OCI-LY3 (cell line): Measurements from ENCODE around the gene MYG1.

Experiments
- H2AFZ ChIP-seq: fragments of 200-600, 300-600 bp; shearing (Covaris generic); 2 replicates; pipeline ENCODE4 v1.6.0; 2014; ENCODE audit warnings: antibody characterized with exemption, low read depth, low read length
- H3K27ac ChIP-seq: fragments of 200-600, 300-600 bp; sonication (generic); 2 replicates; pipeline ENCODE4 v1.5.1; 2014; ENCODE audit warnings: mild to moderate bottlenecking, low read length, moderate library complexity, mixed read lengths
- H3K27me3 ChIP-seq: fragments of 200-600, 300-600 bp; sonication (generic); 2 replicates; pipeline ENCODE4 v1.6.1; 2014; ENCODE audit warnings: low read depth, low read length, mixed read lengths
- H3K36me3 ChIP-seq: fragments of 200-600, 300-600 bp; sonication (generic); replicated peaks from 2 replicates; pipeline ENCODE3; 2014; ENCODE audit warnings: low read depth, low read length, mixed read lengths
- H3K4me1 ChIP-seq: fragments of 300-600, 200-600 bp; sonication (generic); 2 replicates; pipeline ENCODE4 v1.6.1; 2014; ENCODE audit warnings: low read length, mixed read lengths
- H3K4me2 ChIP-seq: fragments of 200-600, 300-600 bp; sonication (generic); 2 replicates; pipeline ENCODE4 v1.6.1; 2014; ENCODE audit warnings: low read length, mixed read lengths
- H3K4me3 ChIP-seq: fragments of 300-600, 200-600 bp; sonication (generic); 2 replicates; pipeline ENCODE4 v1.5.1; 2014; ENCODE audit warnings: antibody characterized with exemption, mild to moderate bottlenecking, low read length, moderate library complexity
- H3K79me2 ChIP-seq: fragments of 300-600, 200-600 bp; shearing (Covaris generic); 2 replicates; pipeline ENCODE4 v1.6.1; 2014; ENCODE audit warnings: mild to moderate bottlenecking, low read length, mixed read lengths
- H3K9ac ChIP-seq: fragments of 300-600, 200-600 bp; shearing (Covaris generic); 2 replicates; pipeline ENCODE4 v1.6.0; 2014; ENCODE audit warnings: mild to moderate bottlenecking, low read length, moderate library complexity
- H3K9me3 ChIP-seq: fragments of 200-600, 300-600 bp; shearing (Covaris generic); 2 replicates; pipeline ENCODE4 v1.6.1; 2014; ENCODE audit warnings: low read length, mixed read lengths; ENCODE audit not compliant: insufficient read depth
- H4K20me1 ChIP-seq: fragments of 200-600, 300-600 bp; sonication (generic); 2 replicates; pipeline ENCODE4 v1.6.1; 2016; ENCODE audit warnings: low read length, mixed read lengths; ENCODE audit not compliant: insufficient read depth
- CTCF ChIP-seq: fragments of 200-600, 300-600 bp; sonication (generic); IDR thresholded peaks from 2 replicates; pipeline ENCODE4 v1.5.1; 2014; ENCODE audit warnings: antibody characterized with exemption, low read length, low read depth
- EZH2phosphoT487 ChIP-seq: fragments of 200-600 bp; shearing (Covaris generic); IDR thresholded peaks from 2 replicates; pipeline ENCODE4 v1.6.1; 2018; ENCODE audit warnings: antibody characterized with exemption, mixed run types, low read depth

MYG1 gene

GRCh38 chr12:53288322-53288721 is 11.2 kb upstream of the MYG1 start:
- Histone ChIP-seq H3K9me3 (no peaks in the 10 kb centered on the region), H3K27me3 (no peaks in the 10 kb centered on the region), H3K4me2 (no peak overlapping the region), H3K79me2 (no peaks in the 10 kb centered on the region), H4K20me1 (no peaks in the 10 kb centered on the region), H3K4me3 (no peak overlapping the region), H3K9ac (no peak overlapping the region), H3K4me1 (no peaks in the 10 kb centered on the region), H2AFZ (no peak overlapping the region), H3K27ac (no peak overlapping the region), H3K36me3 (peaks cover 64% of the 10 kb centered on the region)
- TF ChIP-seq EZH2phosphoT487 (no peak), CTCF (no peak)

DNA sequence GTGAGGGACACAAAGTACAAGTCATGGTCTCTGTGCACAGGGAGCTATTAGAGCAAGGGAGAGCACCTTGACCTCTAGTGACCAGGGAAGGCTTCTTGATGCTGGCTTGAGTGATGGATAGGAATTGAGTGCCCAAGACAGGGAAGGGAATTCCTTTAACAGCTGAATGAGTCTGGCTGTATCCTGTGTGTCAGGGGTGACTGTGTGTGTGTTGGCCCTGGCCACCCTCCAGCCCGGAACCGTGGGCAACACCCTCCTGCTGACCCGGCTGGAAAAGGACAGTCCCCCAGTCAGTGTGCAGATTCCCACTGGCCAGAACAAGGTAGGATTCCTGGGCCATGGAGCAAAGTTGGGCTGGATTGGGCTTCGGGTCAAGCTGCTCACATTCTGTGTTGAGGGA is 9.6 kb upstream of the MYG1 start:
- H3K79me2 ChIP-seq = no peaks in the 10 kb centered on the region
- no peak overlapping the region for H3K27ac ChIP-seq
- TF ChIP-seq EZH2phosphoT487 = no peak
- TF ChIP-seq CTCF = no peak
- H3K27me3 ChIP-seq = no peaks in the 10 kb centered on the region
- H3K36me3 ChIP-seq = peaks cover 57% of the 10 kb centered on the region
- no peaks in the 10 kb centered on the region for H4K20me1 ChIP-seq
- no peak overlapping the region for H3K9ac ChIP-seq
- H3K4me3 ChIP-seq = no peak overlapping the region
- no peaks in the 10 kb centered on the region for H3K9me3 ChIP-seq
- no peak overlapping the region for H3K4me2 ChIP-seq
- peaks cover 2% of the 10 kb centered on the region for H3K4me1 ChIP-seq
- H2AFZ ChIP-seq = no peak overlapping the region

- no peaks in the 10 kb centered on the region for H4K20me1 ChIP-seq
- TF ChIP-seq CTCF (no peak), EZH2phosphoT487 (no peak)
- H3K4me1 ChIP-seq = peaks cover 5% of the 10 kb centered on the region
- H2AFZ ChIP-seq = no peak overlapping the region
- H3K9ac ChIP-seq = no peak overlapping the region
- no peak overlapping the region for H3K4me2 ChIP-seq
- peaks cover 4% of the 10 kb centered on the region for H3K79me2 ChIP-seq
- H3K27me3 ChIP-seq = no peaks in the 10 kb centered on the region
- H3K4me3 ChIP-seq = no peak overlapping the region
- H3K36me3 ChIP-seq = peaks cover 57% of the 10 kb centered on the region
- H3K27ac ChIP-seq = no peak overlapping the region
- no peaks in the 10 kb centered on the region for H3K9me3 ChIP-seq
Observed at GRCh38 chr12:53290661-53291060, 8.8 kb upstream of the MYG1 start.

DNA sequence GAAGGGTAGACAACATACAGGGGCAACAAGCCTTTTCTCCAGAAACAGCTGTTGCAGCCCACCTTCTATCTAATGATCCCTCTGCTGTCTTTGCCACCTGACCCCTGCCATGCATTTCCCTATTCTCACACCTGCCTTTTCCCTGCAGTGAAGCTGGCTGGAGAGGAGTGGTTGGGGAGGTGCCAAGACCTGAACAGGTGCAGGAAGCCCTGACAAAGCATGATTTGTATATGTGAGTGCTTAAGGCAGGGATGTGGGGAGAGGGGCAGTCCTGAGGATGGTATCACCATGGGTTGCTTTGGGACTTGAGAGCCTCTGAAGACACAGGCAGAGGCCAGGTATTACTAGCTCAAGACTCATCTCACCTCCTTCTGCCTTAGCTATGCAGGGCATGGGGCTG is 7.1 kb upstream of the MYG1 start:
- peaks cover 55% of the 10 kb centered on the region for H3K36me3 ChIP-seq

More for the DNA sequence above, 7.1 kb upstream of the MYG1 start:
- no peaks in the 10 kb centered on the region for H3K27me3 ChIP-seq
- H3K9me3 ChIP-seq = no peaks in the 10 kb centered on the region
- no peak overlapping the region for H3K4me3 ChIP-seq
- peaks cover 15% of the 10 kb centered on the region for H3K4me1 ChIP-seq
- no peak overlapping the region for H3K4me2 ChIP-seq
- H3K9ac ChIP-seq = no peak overlapping the region
- peaks cover 21% of the 10 kb centered on the region for H3K79me2 ChIP-seq
- no peaks in the 10 kb centered on the region for H4K20me1 ChIP-seq
- no peak overlapping the region for H2AFZ ChIP-seq
- TF ChIP-seq EZH2phosphoT487 (no peak), CTCF (no peak)
- H3K27ac ChIP-seq = no peak overlapping the region
